DND-41 (cell line): ENCODE measurements around the gene FBXL20.

Experiments
- CTCF ChIP-seq: IDR thresholded peaks from 2 replicates; pipeline ENCODE4 v1.5.1; 2012; ENCODE audit warnings: borderline replicate concordance, low read length, moderate library complexity, mild to moderate bottlenecking; ENCODE audit not compliant: poor library complexity, severe bottlenecking; ENCODE audit errors: extremely low read depth
- EZH2 ChIP-seq: IDR thresholded peaks from 3 replicates; pipeline ENCODE4 v1.6.1; 2012; ENCODE audit warnings: borderline replicate concordance, low read depth, mild to moderate bottlenecking, moderate library complexity, low read length, inconsistent platforms; ENCODE audit not compliant: severe bottlenecking

DNA sequence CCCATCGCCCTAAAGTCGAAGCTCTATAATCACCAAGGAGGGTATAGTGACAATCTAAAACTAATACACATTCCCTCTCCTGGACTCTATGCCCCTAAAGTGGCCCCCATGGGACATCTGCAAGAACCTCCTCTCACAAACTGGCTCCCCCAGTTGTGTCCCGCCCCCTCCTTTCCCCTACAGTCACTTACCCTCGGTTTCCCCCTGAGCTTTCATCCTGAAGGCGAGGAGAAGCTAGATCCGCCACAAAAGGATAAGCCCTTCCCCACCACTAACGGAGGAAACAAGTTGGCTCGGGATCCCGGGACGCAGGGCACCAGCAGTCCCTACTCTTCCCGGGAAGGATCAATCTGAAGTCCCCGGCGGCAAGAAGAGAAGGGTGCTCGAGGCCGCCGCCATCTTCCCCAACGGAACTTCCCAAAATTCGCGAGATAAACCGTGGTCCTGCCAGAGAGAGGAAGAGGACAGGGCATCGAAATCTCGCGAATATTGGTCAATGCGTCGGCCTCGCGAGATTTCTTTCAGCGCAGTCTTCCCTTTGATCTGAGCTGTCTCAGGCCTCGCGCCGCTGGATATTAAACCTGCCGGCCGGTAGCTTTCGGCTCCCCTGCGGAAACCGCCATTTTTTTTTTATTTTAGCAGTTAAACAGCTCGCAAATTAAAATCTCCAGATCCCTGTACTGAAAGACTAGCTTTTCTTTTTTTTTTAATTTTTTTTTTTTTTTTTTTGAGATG is 49.6 kb upstream of the FBXL20 start, which contains the start of gene MED1:
- TF ChIP-seq CTCF = no peak
- no peak for TF ChIP-seq EZH2
